Heart left ventricle (tissue), 16 donors: ENCODE data around the gene CEP44. TPM values are rescaled to one million over a fixed set of nuclear protein-coding genes. Genes with fewer than 3 reads are reported as not detected.

Source experiments
- ATAC-seq, 4 donors: fragments of 200-7000 bp; cut with Tn5 transposase; one replicate each; pipeline ENCODE4 v1.9.1; 2020 to 2022; ENCODE audit warnings: moderate library complexity in 4 of 4, mild to moderate bottlenecking in 3 of 4, moderate number of reproducible peaks in 1 of 4
- DNase-seq, 5 donors: peaks; one replicate each; pipeline ENCODE4 v3.0.0-alpha.2; 2020
- H3K27ac ChIP-seq, 12 donors: fragments of 200-600 bp; sonication (generic) in 4 of 12; one replicate each; pipeline versions ENCODE4 v1.5.0 to v1.8.0; 2016 to 2022; ENCODE audit warnings: mild to moderate bottlenecking in 2 of 12
- H3K27me3 ChIP-seq, 9 donors: fragments of 200-600 bp; sonication (generic) in 2 of 9; one replicate each; pipeline versions ENCODE4 v1.5.1 to v1.8.0; 2016 to 2022; ENCODE audit warnings: mild to moderate bottlenecking in 3 of 9
- H3K36me3 ChIP-seq, 9 donors: fragments of 200-600 bp; sonication (generic) in 2 of 9; one replicate each; pipeline versions ENCODE4 v1.5.0 to v1.8.0; 2018 to 2022; ENCODE audit warnings: mild to moderate bottlenecking in 2 of 9
- H3K4me1 ChIP-seq, 12 donors: fragments of 200-600 bp; sonication (generic) in 4 of 12; one replicate each; pipeline versions ENCODE4 v1.5.0 to v1.8.0; 2016 to 2022; ENCODE audit warnings: mild to moderate bottlenecking in 3 of 12
- H3K4me3 ChIP-seq, 12 donors: fragments of 200-600 bp; sonication (generic) in 4 of 12; one replicate each; pipeline versions ENCODE4 v1.5.0 to v1.8.0; 2017 to 2022; ENCODE audit warnings: mild to moderate bottlenecking in 9 of 12, moderate library complexity in 4 of 12
- H3K9me3 ChIP-seq, 12 donors: fragments of 200-600 bp; sonication (generic) in 4 of 12; one replicate each; pipeline versions ENCODE4 v1.5.0 to v1.8.0; 2016 to 2022; ENCODE audit warnings: mild to moderate bottlenecking in 1 of 12
- POLR2A ChIP-seq, 2 donors: fragments of 450-650 bp; IDR thresholded peaks; one replicate each; pipeline ENCODE4 v1.6.1; 2017; ENCODE audit warnings: antibody characterized with exemption in 2 of 2, mild to moderate bottlenecking in 2 of 2, moderate library complexity in 2 of 2
- WGBS, 4 donors: extraction: QIAGEN DNeasy Blood & Tissue Kit in 2 of 4; methylation state at CpG; one replicate each; pipeline versions ENCODE4 v1.1.5 to v1.1.7; 2013 to 2018; 5-methylcytosine and 5-hydroxymethylcytosine counted together
- intact Hi-C, 10 donors: fragments of 100-400 bp; cut with DNase I; formaldehyde crosslinking; loops; one replicate each; pipeline versions ENCODE4 v1.11.1 to v1.14.2; 2022
- polyA plus RNA-seq, 2 donors: library from polyadenylated mRNA; stranded (reverse); fragments of 200-250 nt; gene quantifications; one replicate each; pipeline ENCODE4 v1.2.3, GENCODE V29; 2013
- total RNA-seq, 9 donors: library from RNA; depleted of rRNA in 2 of 9; stranded (reverse); fragments of >200 nt in 2 of 9; fragmentation: NEBNext Ultra II Directional in 3 of 9; extraction: Animal tissue kit (Norgen Biotek cat#: 25700) in 3 of 9; gene quantifications; one replicate each; pipeline versions ENCODE4 v1.1.0 to v1.2.4, GENCODE V29; 2016 to 2023
- TF ChIP-seq, protein P1 (sequence below), 12 donors: fragments of 200-600 bp; sonication (generic) in 4 of 12; IDR thresholded peaks; one replicate each; pipeline versions ENCODE4 v1.5.0 to v1.8.0; 2018 to 2022; ENCODE audit warnings: antibody characterized with exemption in 12 of 12, mild to moderate bottlenecking in 5 of 12
- donor health status: ischemic (EF 13 %, LVEDD 7.1; RV severe dilation, severe dysfunction).
- donor health status: healthy with polysubstance abuse.
- donor health status: DM: no; HTN: yes; CAD: no.
- donor health status: DM: no; HTN: no; CAD: no.
- donor health status: ischemic (EF 25% LVEDD 6.9; RV normal size, moderate dysfunction).
- donor health status: ischemic (EF 25% LVEDD 5.7; RV mildly dilated, moderate dysfunction).
- donor health status: healthy.
- donor health status: DM: yes; HTN: yes; CAD: no.
- donor health status: ischemic (EF 35%, LVEDD 5.7; RV mildly dilated, moderate dysfunction).
- donor health status: nonischemic (EF 11% LVEDD 7.7; RV severe dilation, severe dysfunction).
- donor health status: DM: yes; HTN: yes; CAD: no.
- donor health status: PGD.
- donor health status: ischemic (EF 29% LVEDD 5.4; RV normal size, mild dysfunction).
- donor health status: nonischemic (EF 23%, LVEDD 6.1; RV moderate dilation, normal function).

Gene CEP44
- total and polyA plus RNA-seq, 11 donors = 5.2 to 17.6 (median 9.6) TPM

DNA sequence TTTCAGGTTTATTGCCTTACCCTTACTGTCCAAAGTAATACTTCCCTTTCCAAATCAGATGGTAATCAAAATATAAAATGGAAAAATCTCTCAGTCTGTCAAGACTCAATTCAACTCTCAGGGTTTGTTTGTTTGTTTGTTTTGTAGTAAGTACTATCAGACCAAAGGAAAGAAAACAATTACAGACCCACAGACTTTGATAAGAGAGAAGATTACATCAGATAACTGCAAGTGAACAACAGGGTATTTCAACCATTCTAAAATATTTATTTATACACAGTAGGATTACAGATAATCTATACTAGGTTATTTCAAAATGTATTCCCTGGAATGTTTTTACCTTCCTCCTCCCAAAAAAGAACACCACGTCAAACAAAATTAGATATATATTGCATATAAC lies 29.1 kb upstream of the CEP44 start:
- 82 to 92% (median 86%) methylated on average over 1 of the region's 1 CpG for WGBS, 4 donors
- peaks cover 0 to 40% (median 15%) of the 10 kb centered on the region in 9 donors for H3K36me3 ChIP-seq

DNA sequence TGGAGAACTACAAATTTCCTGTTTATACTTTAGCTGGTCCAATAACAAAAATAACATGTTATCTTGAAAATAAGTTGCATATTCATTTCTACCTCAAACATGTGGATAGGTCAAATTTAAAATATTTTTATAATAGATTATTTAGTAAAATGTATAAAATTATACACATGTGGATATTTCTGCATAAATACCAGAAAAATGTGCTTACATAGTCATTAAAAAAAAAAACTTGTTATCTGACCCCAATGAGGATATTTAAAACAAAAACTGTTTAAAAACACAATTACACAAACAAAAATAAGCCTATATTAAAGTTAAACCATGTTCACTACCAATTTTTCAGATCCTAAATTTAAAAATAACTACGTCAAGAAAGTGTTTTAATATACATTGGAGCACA lies 28.3 kb upstream of the CEP44 start:
- Histone ChIP-seq H3K36me3 (peaks cover 0 to 37% (median 18%) of the 10 kb centered on the region in 9 donors), H3K9me3 (no peaks in the 10 kb centered on the region), H3K4me3 (no peak overlapping the region), H3K27ac (no peak overlapping the region), H3K4me1 (peaks cover 0 to 26% (median 13%) of the 10 kb centered on the region in 12 donors), H3K27me3 (no peaks in the 10 kb centered on the region)
- 38 to 93% (median 90%) methylated on average over 1 of the region's 1 CpG for WGBS, 4 donors
- ATAC-seq (no peak), DNase-seq (no peak)
- TF ChIP-seq POLR2A (IDR thresholded peaks at IDR 0.05) = no peak
- TF ChIP-seq, protein P1, sequence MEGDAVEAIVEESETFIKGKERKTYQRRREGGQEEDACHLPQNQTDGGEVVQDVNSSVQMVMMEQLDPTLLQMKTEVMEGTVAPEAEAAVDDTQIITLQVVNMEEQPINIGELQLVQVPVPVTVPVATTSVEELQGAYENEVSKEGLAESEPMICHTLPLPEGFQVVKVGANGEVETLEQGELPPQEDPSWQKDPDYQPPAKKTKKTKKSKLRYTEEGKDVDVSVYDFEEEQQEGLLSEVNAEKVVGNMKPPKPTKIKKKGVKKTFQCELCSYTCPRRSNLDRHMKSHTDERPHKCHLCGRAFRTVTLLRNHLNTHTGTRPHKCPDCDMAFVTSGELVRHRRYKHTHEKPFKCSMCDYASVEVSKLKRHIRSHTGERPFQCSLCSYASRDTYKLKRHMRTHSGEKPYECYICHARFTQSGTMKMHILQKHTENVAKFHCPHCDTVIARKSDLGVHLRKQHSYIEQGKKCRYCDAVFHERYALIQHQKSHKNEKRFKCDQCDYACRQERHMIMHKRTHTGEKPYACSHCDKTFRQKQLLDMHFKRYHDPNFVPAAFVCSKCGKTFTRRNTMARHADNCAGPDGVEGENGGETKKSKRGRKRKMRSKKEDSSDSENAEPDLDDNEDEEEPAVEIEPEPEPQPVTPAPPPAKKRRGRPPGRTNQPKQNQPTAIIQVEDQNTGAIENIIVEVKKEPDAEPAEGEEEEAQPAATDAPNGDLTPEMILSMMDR (IDR thresholded peaks at IDR 0.05) = no peak
- intact Hi-C loops = no loop called here

More for the DNA sequence above, 29.1 kb upstream of the CEP44 start:
- H3K27ac ChIP-seq = no peak overlapping the region
- H3K4me1 ChIP-seq = peaks cover 0 to 21% (median 11%) of the 10 kb centered on the region in 12 donors
- no peaks in the 10 kb centered on the region for H3K27me3 ChIP-seq
- ATAC-seq = no peak
- no peak overlapping the region for H3K4me3 ChIP-seq
- intact Hi-C loops = no loop called here
- DNase-seq = no peak
- no peaks in the 10 kb centered on the region for H3K9me3 ChIP-seq
- TF ChIP-seq, protein P1 (IDR thresholded peaks at IDR 0.05) = no peak
- no peak for TF ChIP-seq POLR2A (IDR thresholded peaks at IDR 0.05)

DNA sequence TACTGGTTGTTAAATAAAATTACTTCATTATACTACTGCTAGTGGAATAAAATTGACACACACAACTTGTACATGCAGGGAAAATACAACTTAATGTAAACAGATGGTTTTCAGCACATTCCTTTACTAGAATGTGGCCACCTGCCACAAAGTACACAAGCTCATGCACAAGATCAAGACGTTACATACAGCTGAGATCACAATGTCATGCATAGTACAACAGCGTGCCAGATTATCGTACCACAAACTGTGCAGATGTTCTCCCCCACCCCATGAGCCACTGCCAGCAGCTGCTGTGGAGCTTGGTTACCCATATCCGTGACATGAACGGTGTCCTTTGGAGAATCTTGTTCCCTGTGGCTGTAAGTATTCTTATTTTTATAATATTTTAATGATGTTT lies 27.9 kb upstream of the CEP44 start:
- peaks cover 0 to 37% (median 18%) of the 10 kb centered on the region in 9 donors for H3K36me3 ChIP-seq
- 56 to 69% (median 65%) methylated on average over 5 of the region's 5 CpGs for WGBS, 4 donors
- no peak overlapping the region for H3K27ac ChIP-seq
- no peaks in the 10 kb centered on the region for H3K27me3 ChIP-seq
- no peaks in the 10 kb centered on the region for H3K9me3 ChIP-seq
- peaks cover 0 to 29% (median 14%) of the 10 kb centered on the region in 12 donors for H3K4me1 ChIP-seq
- no peak overlapping the region for H3K4me3 ChIP-seq
- intact Hi-C loops = no loop called here
- DNase-seq (no peak), ATAC-seq (no peak)
- TF ChIP-seq, protein P1 (IDR thresholded peaks at IDR 0.05) = no peak
- TF ChIP-seq POLR2A (IDR thresholded peaks at IDR 0.05) = no peak

DNA sequence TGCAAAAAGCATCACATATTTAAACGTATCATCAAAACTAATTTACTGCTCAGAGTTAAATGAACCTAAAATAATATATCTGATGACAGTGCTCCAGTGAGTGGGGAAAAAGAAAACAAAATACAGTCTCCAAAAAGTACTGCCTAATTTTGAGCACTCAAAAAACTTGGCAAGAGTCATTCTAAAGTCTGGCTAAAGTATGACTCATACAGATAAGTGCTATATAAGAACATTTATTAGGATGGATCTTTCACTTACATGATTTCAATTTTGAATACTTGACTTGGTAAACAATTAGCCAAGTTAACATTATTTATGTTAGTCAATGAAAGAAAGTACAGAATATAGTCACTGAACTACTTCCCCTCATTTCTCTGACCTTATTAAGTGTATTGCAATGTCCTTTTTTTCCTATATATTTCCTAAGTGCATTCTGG lies 27.4 kb upstream of the CEP44 start:
- Histone ChIP-seq H3K27me3 (no peaks in the 10 kb centered on the region), H3K36me3 (peaks cover 0 to 37% (median 18%) of the 10 kb centered on the region in 9 donors)

More for the DNA sequence above, 27.4 kb upstream of the CEP44 start:
- DNase-seq = no peak
- peak in 2 of 4 donors; percentile 51 for ATAC-seq
- intact Hi-C loops = no loop called here
- 59 to 81% (median 76%) methylated on average over 1 of the region's 1 CpG for WGBS, 4 donors
- H3K27ac ChIP-seq = no peak overlapping the region
- no peaks in the 10 kb centered on the region for H3K9me3 ChIP-seq
- H3K4me3 ChIP-seq = no peak overlapping the region
- TF ChIP-seq, protein P1 (IDR thresholded peaks at IDR 0.05) = no peak
- no peak for TF ChIP-seq POLR2A (IDR thresholded peaks at IDR 0.05)
- H3K4me1 ChIP-seq = peaks cover 0 to 32% (median 17%) of the 10 kb centered on the region in 12 donors
